ENCODE measurements around the gene GRAPL. TPM values are rescaled to one million over a fixed set of nuclear protein-coding genes. Genes with fewer than 3 reads are reported as not detected.

The GRAPL gene
- total RNA-seq, 1 donor = 5.1 TPM

Other genes with a start within 250 kb of the GRAPL start
- 0.10 TPM for gene SLC5A10, start 175.4 kb upstream of the GRAPL start, total RNA-seq
- 3.0 TPM for gene FAM83G, start 122.8 kb upstream of the GRAPL start, total RNA-seq
- gene GRAP, start 80.6 kb upstream of the GRAPL start, total RNA-seq = 13.5 TPM
- 8.4 TPM for gene EPN2, start 109.8 kb downstream of the GRAPL start, total RNA-seq
- 0.63 TPM for gene B9D1, start 235.1 kb downstream of the GRAPL start, total RNA-seq

Measured in mononuclear cell (primary cell).